Testis (tissue), 2 donors: ENCODE data around the gene ERBB3.

ENCODE experiments used
- CTCF ChIP-seq, 3 experiments: fragments of 450-650 bp in 2 of 3; fragments of 200-600 bp in 1 of 3; sonication (generic) in 1 of 3; IDR thresholded peaks; one replicate each; pipeline ENCODE4 v1.5.1; 2016 to 2019; ENCODE audit warnings: antibody characterized with exemption in 3 of 3, mild to moderate bottlenecking in 2 of 3, moderate library complexity in 1 of 3
- POLR2A ChIP-seq: fragments of 450-650 bp; IDR thresholded peaks from one replicate; pipeline ENCODE4 v1.6.1; 2017; ENCODE audit warnings: antibody characterized with exemption, mild to moderate bottlenecking, moderate library complexity

DNA sequence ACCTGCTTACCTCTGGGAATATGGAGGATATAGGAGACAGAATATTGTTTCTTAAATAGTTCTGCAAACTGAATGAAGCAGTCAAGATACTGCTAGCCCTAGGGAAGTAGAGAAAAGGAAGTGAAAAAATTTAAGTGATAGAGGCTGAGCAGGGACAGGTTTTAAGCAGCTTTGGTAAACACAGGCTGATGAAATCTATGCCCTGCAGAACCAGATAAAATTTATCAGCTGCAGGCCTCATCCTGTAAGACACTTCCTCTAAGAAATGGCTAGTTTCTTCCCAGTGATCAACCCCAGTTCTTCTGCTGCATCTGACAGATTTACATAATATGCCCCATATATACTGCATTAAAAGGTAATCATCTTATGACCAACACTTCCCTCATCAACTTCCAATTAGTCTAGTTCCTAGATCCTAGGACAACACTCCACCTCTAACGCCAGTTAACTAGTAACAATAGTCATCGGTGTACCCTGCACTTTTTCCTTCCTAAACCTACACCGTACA lies 46.8 kb downstream of the ERBB3 start:
- no peak for TF ChIP-seq CTCF (IDR thresholded peaks at IDR 0.05)
- no peak for TF ChIP-seq POLR2A
